ENCODE results near the gene TRAF3.

GRCh38 chr14:102953100-102953499 is 175.9 kb downstream of the TRAF3 start:
- TF ChIP-seq EZH2 (IDR thresholded peaks at IDR 0.05; ENCODE audit: insufficient read depth, low read length) (no peak), CTCF (IDR thresholded peaks at IDR 0.05; ENCODE audit: insufficient read depth, low read depth, low read length) (no peak)

All from astrocyte (in vitro differentiated cells and primary cell).